HL-60 (cell line): Measurements from ENCODE around the gene SLC16A6.

Source experiments
- DNase-seq, 2 experiments: peaks; one replicate each; pipeline ENCODE4 v3.0.0-alpha.2; 2010 to 2020; ENCODE audit warnings: low read depth in 1 of 2, low spot score in 1 of 2
- H3K27ac ChIP-seq: fragments of 250-450 bp; sonication (Bioruptor Pico); replicated peaks from 2 replicates; pipeline ENCODE4 v1.5.1; 2020; ENCODE audit warnings: mild to moderate bottlenecking, moderate library complexity
- H3K27me3 ChIP-seq: fragments of 250-450 bp; sonication (Bioruptor Pico); 2 replicates; pipeline ENCODE4 v1.5.1; 2021; ENCODE audit warnings: mild to moderate bottlenecking, moderate library complexity; ENCODE audit not compliant: insufficient read depth, poor library complexity, severe bottlenecking
- H3K4me3 ChIP-seq: replicated peaks from 2 replicates; pipeline ENCODE4 v1.5.1; 2011; ENCODE audit warnings: mild to moderate bottlenecking, control low read depth, low read length; ENCODE audit not compliant: insufficient read depth
- GABPA ChIP-seq: IDR thresholded peaks from 2 replicates; pipeline ENCODE4 v1.6.1; 2012; ENCODE audit warnings: low read depth
- POLR2AphosphoS5 ChIP-seq: IDR thresholded peaks from 2 replicates; pipeline ENCODE4 v1.6.1; 2012; ENCODE audit warnings: low read depth
- REST ChIP-seq: IDR thresholded peaks from 2 replicates; pipeline ENCODE4 v1.6.1; 2012; ENCODE audit warnings: low read depth; ENCODE audit not compliant: insufficient replicate concordance
- SPI1 ChIP-seq: IDR thresholded peaks from 2 replicates; pipeline ENCODE4 v1.6.1; 2012; ENCODE audit warnings: low read depth, mild to moderate bottlenecking, borderline replicate concordance
- TF ChIP-seq, protein P1 (sequence below): IDR thresholded peaks from one replicate; pipeline ENCODE4 v1.5.1; 2011; ENCODE audit warnings: low read length, control low read depth, inconsistent platforms; ENCODE audit not compliant: insufficient read depth

The SLC16A6 gene

GRCh38 chr17:68307443-68307842, 16.5 kb upstream of the SLC16A6 start:
- DNase-seq, result no peak
- Histone ChIP-seq H3K27me3 (no peaks in the 10 kb centered on the region), H3K4me3 (no peak overlapping the region), H3K27ac (no peak overlapping the region)
- TF ChIP-seq POLR2AphosphoS5 (no peak), REST (no peak), SPI1 (no peak), GABPA (no peak)
- TF ChIP-seq, protein P1, sequence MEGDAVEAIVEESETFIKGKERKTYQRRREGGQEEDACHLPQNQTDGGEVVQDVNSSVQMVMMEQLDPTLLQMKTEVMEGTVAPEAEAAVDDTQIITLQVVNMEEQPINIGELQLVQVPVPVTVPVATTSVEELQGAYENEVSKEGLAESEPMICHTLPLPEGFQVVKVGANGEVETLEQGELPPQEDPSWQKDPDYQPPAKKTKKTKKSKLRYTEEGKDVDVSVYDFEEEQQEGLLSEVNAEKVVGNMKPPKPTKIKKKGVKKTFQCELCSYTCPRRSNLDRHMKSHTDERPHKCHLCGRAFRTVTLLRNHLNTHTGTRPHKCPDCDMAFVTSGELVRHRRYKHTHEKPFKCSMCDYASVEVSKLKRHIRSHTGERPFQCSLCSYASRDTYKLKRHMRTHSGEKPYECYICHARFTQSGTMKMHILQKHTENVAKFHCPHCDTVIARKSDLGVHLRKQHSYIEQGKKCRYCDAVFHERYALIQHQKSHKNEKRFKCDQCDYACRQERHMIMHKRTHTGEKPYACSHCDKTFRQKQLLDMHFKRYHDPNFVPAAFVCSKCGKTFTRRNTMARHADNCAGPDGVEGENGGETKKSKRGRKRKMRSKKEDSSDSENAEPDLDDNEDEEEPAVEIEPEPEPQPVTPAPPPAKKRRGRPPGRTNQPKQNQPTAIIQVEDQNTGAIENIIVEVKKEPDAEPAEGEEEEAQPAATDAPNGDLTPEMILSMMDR, result no peak

DNA sequence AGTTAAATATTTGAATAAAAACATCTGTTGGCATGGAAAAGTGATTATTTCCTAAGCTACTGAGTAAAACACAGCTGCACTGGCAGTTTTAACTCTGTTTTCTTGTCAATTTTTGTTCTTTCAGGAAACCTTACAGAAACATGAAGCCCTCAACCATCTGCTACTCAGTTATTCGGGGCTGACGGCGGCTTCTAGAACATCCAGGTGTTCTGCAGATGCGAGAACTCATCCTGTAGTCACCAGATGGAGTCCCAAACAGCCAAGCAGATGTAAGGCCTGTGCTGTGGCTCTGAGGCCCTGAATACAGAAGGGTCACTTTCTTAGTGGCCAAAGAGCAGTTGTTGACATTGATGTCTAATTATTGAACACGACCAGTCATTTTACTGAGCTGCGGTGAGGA, 15.9 kb upstream of the SLC16A6 start:
- no peak for DNase-seq
- TF ChIP-seq POLR2AphosphoS5 (no peak), SPI1 (no peak), REST (no peak), GABPA (no peak)
- TF ChIP-seq, protein P1, result no peak

DNA sequence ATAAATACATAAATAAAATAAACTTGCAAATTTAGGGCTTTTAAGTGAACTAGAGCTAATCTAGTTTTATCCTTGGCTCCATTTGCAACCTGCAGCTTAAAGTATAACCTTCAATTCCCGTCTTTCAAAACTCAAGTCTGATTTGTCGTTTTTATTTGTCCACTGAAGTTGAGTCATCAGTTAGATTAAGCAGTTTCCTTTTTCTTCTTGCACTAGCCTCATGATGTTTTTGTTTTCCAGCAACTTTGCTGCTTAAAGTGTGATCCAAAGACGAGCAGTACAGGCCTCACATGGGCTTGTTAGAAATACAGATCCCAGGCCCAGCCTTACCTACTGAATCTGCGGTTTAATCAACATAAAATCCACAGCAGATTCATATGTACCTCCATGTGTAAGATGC, 14.2 kb upstream of the SLC16A6 start:
- H3K4me3 ChIP-seq, result no peak overlapping the region
- no peak overlapping the region for H3K27ac ChIP-seq
- no peak for DNase-seq
- TF ChIP-seq POLR2AphosphoS5, result no peak
- TF ChIP-seq, protein P1, result no peak
- TF ChIP-seq REST, result no peak
- TF ChIP-seq SPI1, result no peak
- no peak for TF ChIP-seq GABPA
- no peaks in the 10 kb centered on the region for H3K27me3 ChIP-seq

More for the DNA sequence above, 15.9 kb upstream of the SLC16A6 start:
- no peak overlapping the region for H3K4me3 ChIP-seq
- no peaks in the 10 kb centered on the region for H3K27me3 ChIP-seq
- H3K27ac ChIP-seq, result no peak overlapping the region
